HUES64 (cell line): Measurements from ENCODE around the gene RABL6.

ENCODE experiments used
- H3K27ac ChIP-seq: 2 replicates; pipeline ENCODE4 v1.7.0; 2013; ENCODE audit warnings: low read depth, low read length, inconsistent platforms
- H3K27me3 ChIP-seq: 2 replicates; pipeline ENCODE4 v1.6.1; 2013; ENCODE audit warnings: mild to moderate bottlenecking, low read length; ENCODE audit not compliant: insufficient read depth
- H3K36me3 ChIP-seq: 2 replicates; pipeline ENCODE4 v1.6.1; 2013; ENCODE audit warnings: mild to moderate bottlenecking, low read length; ENCODE audit not compliant: insufficient read depth
- H3K4me1 ChIP-seq: 2 replicates; pipeline ENCODE4 v1.6.1; 2013; ENCODE audit warnings: mild to moderate bottlenecking, low read length, moderate library complexity; ENCODE audit not compliant: insufficient read depth
- H3K4me3 ChIP-seq: 2 replicates; pipeline ENCODE4 v1.5.1; 2013; ENCODE audit warnings: mild to moderate bottlenecking, low read length, moderate library complexity
- H3K9ac ChIP-seq: 2 replicates; pipeline ENCODE4 v1.6.1; 2013; ENCODE audit warnings: mild to moderate bottlenecking, low read depth, low read length
- H3K9me3 ChIP-seq: 2 replicates; pipeline ENCODE4 v1.6.1; 2013; ENCODE audit warnings: low read depth, low read length; ENCODE audit not compliant: insufficient read depth
- WGBS: fragments of 150-250, 120-280 bp; methylation state at CpG from one replicate; pipeline ENCODE4 v1.1.7; 2013; ENCODE audit warnings: missing lambda C conversion rate; 5-methylcytosine and 5-hydroxymethylcytosine counted together

RABL6 gene

GRCh38 chr9:136847088-136847825 is 39.5 kb downstream of the RABL6 start:
- H3K27me3 ChIP-seq = peaks cover 5% of the 10 kb centered on the region
- peaks cover 17% of the 10 kb centered on the region for H3K36me3 ChIP-seq
- peak overlapping the region; percentile 95; the same call in 1 of the 2 replicates for H3K27ac ChIP-seq
- 16% methylated on average over 71 of the region's 75 CpGs for WGBS
- H3K4me1 ChIP-seq = no peaks in the 10 kb centered on the region
- peak overlapping the region; percentile 89 for H3K4me3 ChIP-seq
- no peaks in the 10 kb centered on the region for H3K9me3 ChIP-seq
- peak overlapping the region; percentile 78 for H3K9ac ChIP-seq

DNA sequence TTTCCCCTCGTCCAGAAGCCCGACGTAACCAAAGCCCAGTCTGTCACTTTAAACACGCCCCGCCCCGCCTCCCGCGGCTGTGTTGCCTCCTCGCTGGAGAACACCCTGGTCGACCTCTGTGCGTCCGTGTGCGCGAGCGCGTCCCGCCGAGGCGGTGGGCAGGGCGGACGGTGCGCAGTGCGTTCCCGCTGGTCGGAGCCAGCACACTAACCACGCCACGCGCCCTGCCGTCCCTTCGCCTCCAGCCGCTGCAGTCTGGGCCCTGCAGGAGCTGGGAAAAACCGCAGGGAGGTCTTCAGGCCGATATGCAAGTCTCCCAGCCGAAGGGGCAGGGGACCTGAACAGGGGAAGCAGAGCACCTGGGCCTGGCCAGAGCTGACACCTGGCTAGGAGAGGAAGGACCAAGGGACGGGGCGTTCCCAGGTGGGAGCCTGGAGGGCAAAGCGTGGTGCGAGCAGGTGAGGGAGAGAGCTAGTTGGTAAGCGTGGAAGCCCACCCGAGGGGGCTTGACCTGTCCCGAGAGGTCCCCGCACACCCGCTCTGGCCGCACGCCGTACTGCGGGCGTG is 40.2 kb downstream of the RABL6 start:
- peaks cover 17% of the 10 kb centered on the region for H3K36me3 ChIP-seq
- peaks cover 5% of the 10 kb centered on the region for H3K27me3 ChIP-seq
- H3K4me1 ChIP-seq = no peaks in the 10 kb centered on the region
- peak overlapping the region; percentile 95; the same call in 1 of the 2 replicates for H3K27ac ChIP-seq
- 1% methylated on average over 48 of the region's 48 CpGs for WGBS
- H3K4me3 ChIP-seq = peak overlapping the region; percentile 89
- peak overlapping the region; percentile 78 for H3K9ac ChIP-seq
- H3K9me3 ChIP-seq = no peaks in the 10 kb centered on the region

DNA sequence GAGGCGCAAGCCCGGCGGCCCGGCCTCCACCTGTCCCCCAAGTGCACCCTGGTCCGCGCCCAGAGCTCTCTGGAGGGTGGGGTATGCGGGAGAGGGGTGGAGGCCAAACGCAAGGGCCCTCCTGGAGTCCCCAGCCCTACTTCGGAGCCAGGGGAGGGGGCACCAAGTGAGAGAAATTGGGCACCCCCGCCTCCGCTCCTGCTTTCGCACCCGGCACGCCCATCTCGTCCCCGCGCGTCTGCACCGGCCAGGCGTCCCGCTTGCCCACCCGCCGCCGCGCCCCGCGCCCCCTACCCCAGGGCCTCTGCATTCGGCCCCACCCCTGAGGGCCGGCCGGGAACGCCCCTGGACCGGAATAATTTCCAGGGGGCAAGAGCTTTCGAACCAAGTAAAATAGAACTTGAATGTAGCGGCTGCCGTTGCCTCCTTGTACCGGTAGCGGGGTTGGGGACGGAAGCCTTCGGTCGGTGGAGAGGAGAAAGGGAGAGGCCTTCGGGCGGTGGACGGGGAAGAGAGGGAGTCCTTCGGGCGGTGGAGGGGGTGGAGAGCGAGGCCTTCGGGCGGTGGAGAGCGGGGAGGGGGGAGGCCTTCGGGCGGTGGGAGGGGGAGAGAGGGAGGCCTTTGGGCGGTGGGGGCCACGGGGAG is 40.8 kb downstream of the RABL6 start:
- Histone ChIP-seq H3K4me1 (no peaks in the 10 kb centered on the region), H3K27ac (peak overlapping the region; percentile 95; the same call in 1 of the 2 replicates), H3K27me3 (peaks cover 5% of the 10 kb centered on the region), H3K9ac (peak overlapping the region; percentile 78), H3K36me3 (peaks cover 17% of the 10 kb centered on the region), H3K4me3 (peak overlapping the region; percentile 89), H3K9me3 (no peaks in the 10 kb centered on the region)
- under 1% methylated on average over 53 of the region's 53 CpGs for WGBS

DNA sequence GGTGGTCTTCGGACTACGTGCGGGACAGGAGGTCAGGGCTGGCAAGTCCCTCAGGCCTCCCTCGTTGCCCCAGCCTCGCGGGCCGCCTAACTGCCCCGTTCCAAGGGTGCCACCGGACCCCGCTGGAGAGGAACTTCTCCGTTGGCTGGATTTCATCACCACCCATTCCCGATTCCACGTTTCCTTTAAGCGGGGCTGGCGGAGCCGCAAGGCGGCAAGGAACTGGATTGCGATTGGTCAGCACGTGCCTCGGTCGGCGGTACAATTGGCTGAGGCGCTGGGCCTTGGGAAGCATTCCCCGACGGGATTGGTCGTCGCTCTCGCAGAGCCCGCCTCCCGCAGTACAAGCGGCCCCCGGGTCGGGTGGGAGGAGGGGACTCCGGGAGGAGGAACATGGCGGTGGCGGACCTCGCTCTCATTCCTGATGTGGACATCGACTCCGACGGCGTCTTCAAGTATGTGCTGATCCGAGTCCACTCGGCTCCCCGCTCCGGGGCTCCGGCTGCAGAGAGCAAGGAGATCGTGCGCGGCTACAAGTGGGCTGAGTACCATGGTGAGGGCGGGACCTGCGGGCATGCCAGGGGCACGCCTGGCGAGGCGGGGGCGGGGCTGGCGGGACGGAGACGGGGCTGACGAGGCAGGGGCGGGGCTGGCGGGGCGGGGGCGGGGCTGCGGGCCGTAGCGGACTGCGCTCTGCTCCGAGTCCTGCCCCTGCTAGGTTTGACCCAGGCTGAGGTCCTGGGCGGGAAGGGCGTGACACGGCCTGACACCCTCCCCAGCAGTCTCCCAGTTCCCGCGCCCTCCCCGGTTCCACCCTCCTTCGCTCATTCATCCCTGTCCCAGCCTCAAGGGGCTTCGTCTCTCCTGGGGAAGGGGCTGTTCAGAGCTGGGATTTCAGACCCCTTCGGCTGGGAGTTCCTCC is 41.6 kb downstream of the RABL6 start, which contains the start of gene PHPT1:
TSS of gene PHPT1 (plus strand) at position 372 of the 922 bp plus-strand sequence. CDS start at position 394, 22 bp downstream.
- Histone ChIP-seq H3K36me3 (peaks cover 17% of the 10 kb centered on the region), H3K9ac (peak within 1 kb of the TSS; percentile 90), H3K4me3 (peak within 1 kb of the TSS; percentile 89), H3K9me3 (no peaks in the 10 kb centered on the region), H3K27ac (peak within 1 kb of the TSS; percentile 95), H3K4me1 (no peaks in the 10 kb centered on the region), H3K27me3 (peaks cover 5% of the 10 kb centered on the region)
- under 1% methylated on average over 77 of the region's 77 CpGs for WGBS

DNA sequence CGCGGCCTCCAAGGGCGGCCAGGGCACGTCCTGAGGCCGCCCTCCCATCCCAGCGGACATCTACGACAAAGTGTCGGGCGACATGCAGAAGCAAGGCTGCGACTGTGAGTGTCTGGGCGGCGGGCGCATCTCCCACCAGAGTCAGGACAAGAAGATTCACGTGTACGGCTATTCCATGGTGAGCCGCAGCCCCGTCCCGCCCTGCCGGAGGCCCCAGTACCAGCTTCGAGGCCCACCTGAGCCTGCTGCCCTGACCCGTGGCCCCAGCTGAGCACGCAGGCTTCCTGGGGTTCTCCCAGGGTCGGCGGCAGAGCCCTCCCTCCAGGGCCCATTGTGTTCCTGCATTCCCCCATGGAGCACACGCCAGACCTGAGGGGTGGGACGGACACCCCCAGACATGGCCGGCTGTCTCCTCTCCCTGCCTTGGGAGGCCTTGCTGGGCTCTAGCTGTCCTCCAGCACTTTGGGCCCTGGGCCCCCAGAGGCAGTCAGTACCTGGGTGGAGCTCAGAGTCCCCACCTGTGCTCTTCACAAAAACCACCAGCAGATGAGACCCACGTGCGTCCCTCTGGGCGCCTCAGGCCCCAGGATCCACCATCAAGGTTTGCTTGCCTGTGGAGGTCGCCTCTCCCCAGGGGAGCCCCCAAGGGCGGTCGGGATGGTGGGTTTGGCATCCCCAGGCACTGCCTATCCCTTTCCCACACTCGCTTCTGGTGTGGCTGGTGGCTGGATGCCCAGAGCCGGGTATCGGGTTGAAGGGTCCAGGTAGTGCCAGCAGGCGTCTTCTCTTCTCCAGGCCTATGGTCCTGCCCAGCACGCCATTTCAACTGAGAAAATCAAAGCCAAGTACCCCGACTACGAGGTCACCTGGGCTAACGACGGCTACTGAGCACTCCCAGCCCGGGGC is 42.5 kb downstream of the RABL6 start:
- WGBS = 64% methylated on average over 43 of the region's 43 CpGs
- Histone ChIP-seq H3K9ac (peak overlapping the region; percentile 62), H3K4me3 (peak overlapping the region; percentile 89), H3K36me3 (peaks cover 17% of the 10 kb centered on the region), H3K27ac (peak overlapping the region; percentile 9; the same call in 1 of the 2 replicates), H3K4me1 (no peaks in the 10 kb centered on the region), H3K9me3 (no peaks in the 10 kb centered on the region), H3K27me3 (peaks cover 5% of the 10 kb centered on the region)

GRCh38 chr9:136850866-136851775 is 43.4 kb downstream of the RABL6 start:
- Histone ChIP-seq H3K4me3 (no peak overlapping the region), H3K27ac (no peak overlapping the region), H3K9me3 (no peaks in the 10 kb centered on the region), H3K9ac (no peak overlapping the region), H3K27me3 (peaks cover 5% of the 10 kb centered on the region), H3K36me3 (peaks cover 17% of the 10 kb centered on the region), H3K4me1 (no peaks in the 10 kb centered on the region)
- 93% methylated on average over 23 of the region's 23 CpGs for WGBS

DNA sequence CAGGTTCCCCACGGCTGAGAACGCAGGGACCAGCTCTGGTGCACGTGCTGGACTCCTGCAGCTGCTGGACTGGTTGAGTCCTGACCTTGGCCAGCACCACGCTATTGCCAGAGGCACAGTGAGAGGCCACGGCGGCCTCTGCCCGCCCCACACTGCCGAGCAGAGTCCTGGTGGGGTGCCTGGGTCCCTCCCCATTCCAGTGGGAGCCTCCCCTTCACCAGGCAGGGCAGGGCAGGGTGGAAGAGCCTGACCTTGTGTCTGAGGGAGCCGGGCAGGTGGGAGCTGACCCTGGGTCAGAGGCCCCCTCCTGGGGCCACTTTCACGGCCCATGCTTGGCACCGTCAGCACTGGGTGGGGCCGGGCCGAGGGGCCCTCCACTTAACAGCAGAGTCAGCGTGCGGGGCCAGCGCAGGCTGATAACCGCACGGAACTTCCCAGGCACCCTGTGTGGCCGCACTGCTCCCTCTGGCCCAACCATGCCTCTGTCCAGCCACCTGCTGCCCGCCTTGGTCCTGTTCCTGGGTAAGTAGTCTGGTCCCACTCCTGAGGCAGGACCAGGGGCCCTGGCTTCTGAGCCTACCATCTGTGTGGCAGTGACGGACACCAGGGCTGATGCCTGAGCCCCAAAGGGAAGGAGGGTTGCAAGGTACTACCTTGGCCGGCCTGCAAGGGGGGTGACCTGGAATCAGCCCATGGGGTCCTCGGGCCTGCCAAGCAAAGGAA is 44.4 kb downstream of the RABL6 start, which contains the start of gene MAMDC4:
TSS of gene MAMDC4 (plus strand) at position 406 of the 723 bp plus-strand sequence. CDS start at position 477, 71 bp downstream.
- peaks cover 17% of the 10 kb centered on the region for H3K36me3 ChIP-seq
- 93% methylated on average over 23 of the region's 23 CpGs for WGBS
- H3K4me1 ChIP-seq = no peaks in the 10 kb centered on the region
- H3K9ac ChIP-seq = no peak within 1 kb of the TSS
- H3K27me3 ChIP-seq = no peaks in the 10 kb centered on the region
- no peak within 1 kb of the TSS for H3K27ac ChIP-seq
- no peak within 1 kb of the TSS for H3K4me3 ChIP-seq
- H3K9me3 ChIP-seq = no peaks in the 10 kb centered on the region

GRCh38 chr9:136852664-136853595 is 45.2 kb downstream of the RABL6 start:
- H3K9ac ChIP-seq = no peak overlapping the region
- H3K36me3 ChIP-seq = peaks cover 17% of the 10 kb centered on the region
- H3K27ac ChIP-seq = no peak overlapping the region

More at GRCh38 chr9:136852664-136853595, 45.2 kb downstream of the RABL6 start:
- Histone ChIP-seq H3K4me1 (no peaks in the 10 kb centered on the region), H3K27me3 (no peaks in the 10 kb centered on the region), H3K9me3 (no peaks in the 10 kb centered on the region), H3K4me3 (no peak overlapping the region)
- 95% methylated on average over 29 of the region's 29 CpGs for WGBS
